K562 (cell line): ENCODE data around the gene NCOA4. TPM values are rescaled to one million over a fixed set of nuclear protein-coding genes. Genes with fewer than 3 reads are reported as not detected.
"Not testable (repeated sequence)": the region's sequence is repeated elsewhere in the genome, so short reads cannot be mapped to it uniquely, and the experiment has no call there.

Experiments used
- ATAC-seq: fragments of 200-7000 bp; cut with Tn5 transposase; 3 replicates; pipeline ENCODE4 v1.9.1; 2020; ENCODE audit warnings: moderate library complexity
- BruUV-seq: library from RNA; stranded (reverse); fragments of 400-500 nt; replicated peaks from 2 replicates; lab custom pipeline; 2021; lab: Mats Ljungman, UMichigan
- CTCF ChIA-PET: fragments of 300-600 bp; formaldehyde crosslinking; extraction: SDS; loops from one replicate; lab custom pipeline; 2021; ENCODE audit warnings: low intra/inter-chr PET ratio; lab: Yijun Ruan, JAX
- POLR2A ChIA-PET: fragments of 300-600, 350-650 bp; sonication (Branson Sonifier 250); formaldehyde crosslinking; extraction: SDS; loops from one replicate; lab custom pipeline; 2021; ENCODE audit warnings: antibody characterized with exemption, inconsistent platforms; lab: Yijun Ruan, JAX
- DNase-seq, 4 experiments: peaks; one replicate each; pipeline versions ENCODE4 v3.0.0 to v3.0.0-alpha.2; 2011 to 2018; ENCODE audit warnings: low spot score in 3 of 4, mixed read lengths in 3 of 4; ENCODE audit errors: extremely low read depth in 1 of 4
- FAIRE-seq: peaks from 2 replicates; lab custom pipeline; 2011; peaks lifted over from hg19 to GRCh38; lab: Jason Lieb, UNC
- H2AFZ ChIP-seq: 2 replicates; pipeline ENCODE4 v1.6.0; 2011; ENCODE audit warnings: low read depth, low read length, control low read depth, inconsistent platforms
- H3K27ac ChIP-seq: fragments of 200-600 bp; 3 replicates; pipeline ENCODE4 v1.8.0; 2011; ENCODE audit warnings: low read depth, mild to moderate bottlenecking, control low read depth, inconsistent platforms, low read length, moderate library complexity, mixed read lengths; ENCODE audit errors: extremely low read depth
- H3K27me3 ChIP-seq, 2 experiments: fragments of 300-600 bp in 1 of 2; 2 replicates in 1 of 2; 3 replicates in 1 of 2; pipeline versions ENCODE4 v1.6.0 to v1.8.0; 2011; ENCODE audit warnings: inconsistent platforms in 2 of 2, low read length in 2 of 2, mild to moderate bottlenecking in 1 of 2, mixed read lengths in 1 of 2, moderate library complexity in 1 of 2; ENCODE audit not compliant: control insufficient read depth in 2 of 2, insufficient read depth in 2 of 2
- H3K36me3 ChIP-seq: fragments of 300-600 bp; 3 replicates; pipeline ENCODE4 v1.8.0; 2011; ENCODE audit warnings: mild to moderate bottlenecking, low read length, inconsistent platforms; ENCODE audit not compliant: control insufficient read depth, insufficient read depth
- H3K4me1 ChIP-seq, 2 experiments: fragments of 200-600 bp in 1 of 2; replicated peaks in 1 of 2; 2 replicates in 1 of 2; 3 replicates in 1 of 2; pipeline versions ENCODE4 v1.5.1 to v1.8.0; 2011; ENCODE audit warnings: inconsistent platforms in 2 of 2, low read length in 2 of 2, mild to moderate bottlenecking in 1 of 2, mixed read lengths in 1 of 2, moderate library complexity in 1 of 2; ENCODE audit not compliant: control insufficient read depth in 2 of 2, insufficient read depth in 2 of 2
- H3K4me2 ChIP-seq: 2 replicates; pipeline ENCODE4 v1.6.1; 2011; ENCODE audit warnings: low read length, control low read depth, inconsistent platforms, mixed read lengths; ENCODE audit not compliant: insufficient read depth
- H3K4me3 ChIP-seq: fragments of 200-600 bp; sonication (generic), shearing (Covaris generic); 2 replicates; pipeline ENCODE4 v1.5.1; 2016; ENCODE audit warnings: control low read depth, inconsistent platforms
- H3K79me2 ChIP-seq: fragments of 200-600 bp; 3 replicates; pipeline ENCODE4 v1.8.0; 2011; ENCODE audit warnings: low read length, inconsistent platforms; ENCODE audit not compliant: control insufficient read depth, insufficient read depth
- H3K9ac ChIP-seq, 2 experiments: 2 replicates each; pipeline versions ENCODE4 v1.6.0 to v1.6.1; 2011; ENCODE audit warnings: low read depth in 2 of 2, low read length in 2 of 2, control low read depth in 1 of 2, inconsistent platforms in 1 of 2, mild to moderate bottlenecking in 1 of 2, mixed read lengths in 1 of 2; ENCODE audit not compliant: insufficient read depth in 1 of 2
- H3K9me1 ChIP-seq: one replicate; pipeline ENCODE4 v1.6.0; 2011; ENCODE audit warnings: inconsistent platforms, mild to moderate bottlenecking, low read length, moderate library complexity; ENCODE audit not compliant: control insufficient read depth, insufficient read depth
- H3K9me3 ChIP-seq: replicated peaks from 2 replicates; pipeline ENCODE4 v1.5.1; 2011; ENCODE audit warnings: low read depth, low read length, inconsistent platforms; ENCODE audit not compliant: control insufficient read depth, insufficient read depth
- H4K20me1 ChIP-seq: replicated peaks from 2 replicates; pipeline ENCODE4 v1.6.1; 2011; ENCODE audit warnings: low read length, inconsistent platforms, mixed read lengths; ENCODE audit not compliant: control insufficient read depth, insufficient read depth
- BCOR ChIP-seq: fragments of 450-650 bp; IDR thresholded peaks from 2 replicates; pipeline ENCODE4 v1.6.1; 2016
- HDAC1 ChIP-seq, 2 experiments: fragments of 450-650 bp; IDR thresholded peaks; 2 replicates each; pipeline ENCODE4 v1.6.1; 2016 to 2017; ENCODE audit warnings: inconsistent platforms in 1 of 2, mild to moderate bottlenecking in 1 of 2, moderate library complexity in 1 of 2
- HDGF ChIP-seq: fragments of 450-650 bp; IDR thresholded peaks from 2 replicates; pipeline ENCODE4 v1.6.1; 2016
- KDM1A ChIP-seq, 2 experiments: fragments of 450-650 bp; IDR thresholded peaks; 2 replicates each; pipeline ENCODE4 v1.6.1; 2016; ENCODE audit warnings: mild to moderate bottlenecking in 2 of 2
- SMARCA5 ChIP-seq: fragments of 450-650 bp; IDR thresholded peaks from 2 replicates; pipeline ENCODE4 v1.6.1; 2016
- ZNF165 ChIP-seq: fragments of 250-450 bp; sonication (Bioruptor Pico); IDR thresholded peaks from 2 replicates; pipeline ENCODE4 v1.4.0; 2020; ENCODE audit warnings: borderline replicate concordance
- ZNF592 ChIP-seq: fragments of 450-650 bp; IDR thresholded peaks from 2 replicates; pipeline ENCODE4 v1.6.1; 2017; ENCODE audit warnings: antibody characterized with exemption, mild to moderate bottlenecking
- WGBS: fragments of 100-300 bp; shearing (Covaris generic); methylation state at CpG from one replicate; pipeline ENCODE4 v1.1.6; 2016; ENCODE audit warnings: low coverage, mixed read lengths; ENCODE audit not compliant: insufficient coverage; ENCODE audit errors: missing lambda C conversion rate; 5-methylcytosine and 5-hydroxymethylcytosine counted together
- in situ Hi-C: fragments of 300-500 bp; cut with MboI; formaldehyde crosslinking; loops from 4 replicates; pipeline ENCODE4 v1.15.0; 2018; ENCODE audit warnings: inconsistent platforms, mixed read lengths
- intact Hi-C: fragments of 100-400 bp; cut with micrococcal nuclease; formaldehyde crosslinking; loops from 2 replicates; pipeline ENCODE4 v1.14.2; 2022
- polyA plus RNA-seq, 8 experiments: library from polyadenylated mRNA; depleted of rRNA in 4 of 8; stranded (reverse) in 5 of 8; unstranded in 3 of 8; fragments of >200 nt; fragmentation: Nextera tagmentation in 2 of 8; fragmentation: Illumina TruSeq in 1 of 8; extraction: Ambion mirVana in 2 of 8; extraction: Trizol in 1 of 8; gene quantifications; 2 replicates each; pipeline versions ENCODE4 v1.2.1 to v1.2.3, GENCODE V29; 2011 to 2014; ENCODE audit warnings: inconsistent platforms in 1 of 8, missing spikeins in 1 of 8
- total RNA-seq, 7 experiments: library from RNA; depleted of rRNA in 6 of 7; stranded (reverse); fragments of >200 nt in 6 of 7; fragmentation: Illumina TruSeq in 2 of 7; extraction: Trizol in 2 of 7; gene quantifications; 2 replicates each; pipeline versions ENCODE4 v1.2.1 to v1.2.3, GENCODE V29; 2011 to 2021; ENCODE audit warnings: low replicate concordance in 1 of 7

NCOA4 gene
- total and polyA plus RNA-seq, 9 of the 15 experiments (the other 6 are each of a cell fraction or from before 2014, with no cell fraction given): 89.8 to 283 (median 181) TPM

- peak; percentile 68; the same call in 1 of the 2 replicates for TF ChIP-seq ZNF592
Observed at GRCh38 chr10:46002916-46003693, 27.3 kb downstream of the NCOA4 start (continued).

GRCh38 chr10:46002189-46002687 lies 28.2 kb downstream of the NCOA4 start:
- H4K20me1 ChIP-seq, CTCF ChIA-PET, ATAC-seq, BruUV-seq, DNase-seq, H2AFZ ChIP-seq, intact Hi-C loops, H3K27me3 ChIP-seq, in situ Hi-C loops, H3K9me1 ChIP-seq, FAIRE-seq, H3K4me3 ChIP-seq, H3K9me3 ChIP-seq: not testable (repeated sequence)
- peaks cover 16 to 47% of the 10 kb centered on the region in 2 experiments; a peak in 4 of 5 replicates for H3K4me1 ChIP-seq
- peak overlapping the region in 1 of 2 experiments; percentile 62; a peak in 2 of 4 replicates for H3K9ac ChIP-seq
- TF ChIP-seq ZNF165 (CRISPR knock-in tag): peak; percentile 33; the same call in 1 of the 2 replicates
- TF ChIP-seq KDM1A (IDR thresholded peaks at IDR 0.05): peak; percentile 28 to 52; a peak in 3 of 4 replicates
- peak; percentile 52; the same call in 1 of the 2 replicates for TF ChIP-seq SMARCA5
- TF ChIP-seq HDAC1 (IDR thresholded peaks at IDR 0.05): 0 out of 4 replicates have a peak, but pooled peaks of 1 of the 2 experiments have one; percentile 14
- peak; percentile 32; the same call in 1 of the 2 replicates for TF ChIP-seq BCOR
- 0 out of 2 replicates have a peak, but pooled peaks have one; percentile 51 for TF ChIP-seq HDGF
- WGBS: 68% methylated on average over 7 of the region's 7 CpGs
- peaks cover 91% of the 10 kb centered on the region for H3K36me3 ChIP-seq
- H3K4me2 ChIP-seq: peak overlapping the region; percentile 45
- peaks cover 57% of the 10 kb centered on the region for H3K79me2 ChIP-seq
- POLR2A ChIA-PET: interaction anchor here (1.1 to 2.9 kb wide), 8 partner anchors 8 to 30 kb away, joined by 6 to 37 read pairs (median 8); partner anchors contain the start of gene NCOA4
- peak overlapping the region; percentile 86 for H3K27ac ChIP-seq
